WTC11 (cell line): Measurements from ENCODE around the gene WRAP73. TPM values are rescaled to one million over a fixed set of nuclear protein-coding genes. Genes with fewer than 3 reads are reported as not detected.

Experiments
- ATAC-seq: fragments of 200-7000 bp; cut with Tn5 transposase; 2 replicates; pipeline ENCODE4 v1.10.0; 2021; ENCODE audit warnings: mild to moderate bottlenecking, moderate library complexity
- CTCF ChIA-PET: fragments of 300-600 bp; sonication (Branson Sonifier 250); formaldehyde crosslinking; loops from one replicate; lab custom pipeline; 2021; ENCODE audit warnings: antibody characterized with exemption; lab: Charles Lee
- POLR2A ChIA-PET: fragments of 350-600 bp; sonication (Branson Sonifier 250); formaldehyde crosslinking; loops from one replicate; lab custom pipeline; 2021; ENCODE audit warnings: antibody characterized with exemption; lab: Charles Lee
- DNase-seq: peaks from one replicate; pipeline ENCODE4 v3.0.0; 2021; ENCODE audit warnings: low spot score
- H3K27ac Mint-ChIP-seq: 2 replicates; pipeline ENCODE4 v1.8.0; 2021; ENCODE audit warnings: mixed read lengths
- H3K27me3 Mint-ChIP-seq: 2 replicates; pipeline ENCODE4 v1.8.0; 2021; ENCODE audit warnings: low read depth, mild to moderate bottlenecking, moderate library complexity, mixed read lengths
- H3K36me3 Mint-ChIP-seq: 2 replicates; pipeline ENCODE4 v1.8.0; 2021; ENCODE audit warnings: mixed read lengths
- H3K4me1 Mint-ChIP-seq: 2 replicates; pipeline ENCODE4 v1.8.0; 2022; ENCODE audit warnings: mixed read lengths
- H3K4me3 Mint-ChIP-seq: 2 replicates; pipeline ENCODE4 v1.8.0; 2021; ENCODE audit warnings: mild to moderate bottlenecking, moderate library complexity, mixed read lengths
- H3K9me3 Mint-ChIP-seq: 2 replicates; pipeline ENCODE4 v1.8.0; 2021; ENCODE audit warnings: mixed read lengths
- ELF4 ChIP-seq: sonication (generic); formaldehyde crosslinking; IDR thresholded peaks from 2 replicates; pipeline ENCODE4 v1.8.1; 2022; ENCODE audit warnings: low read depth, mild to moderate bottlenecking, moderate library complexity, missing genetic modification reagents
- FOXK1 ChIP-seq: sonication (generic); formaldehyde crosslinking; IDR thresholded peaks from 2 replicates; pipeline ENCODE4 v1.8.0; 2022; ENCODE audit warnings: mild to moderate bottlenecking, moderate library complexity, missing genetic modification reagents
- FOXP1 ChIP-seq: sonication (generic); formaldehyde crosslinking; IDR thresholded peaks from 2 replicates; pipeline ENCODE4 v1.8.0; 2022; ENCODE audit warnings: missing genetic modification reagents, mild to moderate bottlenecking, moderate library complexity, borderline replicate concordance
- GABPB1 ChIP-seq: sonication (generic); formaldehyde crosslinking; IDR thresholded peaks from 2 replicates; pipeline ENCODE4 v1.8.1; 2023; ENCODE audit warnings: mild to moderate bottlenecking, missing genetic modification reagents
- GTF2I ChIP-seq: fragments of 250-450 bp; sonication (Bioruptor Pico); conservative IDR thresholded peaks from 2 replicates; pipeline ENCODE4 v1.4.0; 2021; ENCODE audit warnings: mild to moderate bottlenecking
- IRF1 ChIP-seq: sonication (generic); formaldehyde crosslinking; IDR thresholded peaks from 2 replicates; pipeline ENCODE4 v1.8.0; 2023; ENCODE audit warnings: missing genetic modification reagents
- JAZF1 ChIP-seq: fragments of 250-450 bp; sonication (Bioruptor Pico); IDR thresholded peaks from 2 replicates; pipeline ENCODE4 v1.9.0; 2021; ENCODE audit warnings: moderate library complexity, mild to moderate bottlenecking, inconsistent platforms
- KAT7 ChIP-seq: sonication (generic); formaldehyde crosslinking; IDR thresholded peaks from 2 replicates; pipeline ENCODE4 v1.8.1; 2023; ENCODE audit warnings: missing genetic modification reagents, mild to moderate bottlenecking, borderline replicate concordance
- MXD4 ChIP-seq: fragments of 250-450 bp; sonication (Bioruptor Pico); IDR thresholded peaks from 2 replicates; pipeline ENCODE4 v1.8.0; 2021; ENCODE audit warnings: mild to moderate bottlenecking, moderate library complexity, borderline replicate concordance
- NFATC4 ChIP-seq: fragments of 250-450 bp; sonication (Bioruptor Pico); IDR thresholded peaks from 2 replicates; pipeline ENCODE4 v1.9.0; 2021; ENCODE audit warnings: mild to moderate bottlenecking
- NR3C1 ChIP-seq: sonication (generic); formaldehyde crosslinking; conservative IDR thresholded peaks from 2 replicates; pipeline ENCODE4 v1.8.1; 2023; ENCODE audit warnings: low read depth, mild to moderate bottlenecking, missing genetic modification reagents
- RELA ChIP-seq: sonication (generic); formaldehyde crosslinking; IDR thresholded peaks from 2 replicates; pipeline ENCODE4 v1.8.1; 2022; ENCODE audit warnings: missing genetic modification reagents, mild to moderate bottlenecking, borderline replicate concordance
- RORB ChIP-seq: fragments of 250-450 bp; sonication (Bioruptor Pico); IDR thresholded peaks from 2 replicates; pipeline ENCODE4 v1.9.0; 2021; ENCODE audit warnings: mild to moderate bottlenecking
- SMAD3 ChIP-seq: sonication (generic); formaldehyde crosslinking; IDR thresholded peaks from 2 replicates; pipeline ENCODE4 v1.8.0; 2022; ENCODE audit warnings: missing genetic modification reagents, mild to moderate bottlenecking, borderline replicate concordance
- SOX15 ChIP-seq: fragments of 250-450 bp; sonication (Bioruptor Pico); IDR thresholded peaks from 2 replicates; pipeline ENCODE4 v1.9.0; 2021; ENCODE audit warnings: mild to moderate bottlenecking
- TCF7 ChIP-seq: sonication (generic); formaldehyde crosslinking; IDR thresholded peaks from 2 replicates; pipeline ENCODE4 v1.8.0; 2022; ENCODE audit warnings: mild to moderate bottlenecking, low read depth, missing genetic modification reagents, moderate library complexity
- ZBTB21 ChIP-seq: sonication (generic); formaldehyde crosslinking; IDR thresholded peaks from 2 replicates; pipeline ENCODE4 v1.8.1; 2023; ENCODE audit warnings: mild to moderate bottlenecking, missing genetic modification reagents, borderline replicate concordance
- ZNF219 ChIP-seq: sonication (generic); formaldehyde crosslinking; IDR thresholded peaks from 2 replicates; pipeline ENCODE4 v1.8.0; 2023; ENCODE audit warnings: missing genetic modification reagents, mild to moderate bottlenecking, borderline replicate concordance
- ZNF281 ChIP-seq: sonication (generic); formaldehyde crosslinking; IDR thresholded peaks from 2 replicates; pipeline ENCODE4 v1.8.0; 2023; ENCODE audit warnings: mild to moderate bottlenecking, missing genetic modification reagents
- ZNF396 ChIP-seq: fragments of 250-450 bp; sonication (Bioruptor Pico); IDR thresholded peaks from 2 replicates; pipeline ENCODE4 v1.8.0; 2021; ENCODE audit warnings: mild to moderate bottlenecking, moderate library complexity, borderline replicate concordance
- ZNF671 ChIP-seq: fragments of 250-450 bp; sonication (Bioruptor Pico); IDR thresholded peaks from 2 replicates; pipeline ENCODE4 v1.8.0; 2021; ENCODE audit warnings: mild to moderate bottlenecking
- ZSCAN18 ChIP-seq: fragments of 250-450 bp; sonication (Bioruptor Pico); IDR thresholded peaks from 2 replicates; pipeline ENCODE4 v2.1.2; 2022; ENCODE audit warnings: mild to moderate bottlenecking, moderate library complexity
- total RNA-seq: library from RNA; stranded (reverse); gene quantifications from 3 replicates; pipeline ENCODE4 v1.2.3, GENCODE V29; 2021
- TF ChIP-seq, protein P1 (sequence below): fragments of 250-450 bp; sonication (Bioruptor Pico); IDR thresholded peaks from 2 replicates; pipeline ENCODE4 v1.8.0; 2021; ENCODE audit warnings: mild to moderate bottlenecking
- TF ChIP-seq, protein P2 (sequence below): sonication (generic); formaldehyde crosslinking; IDR thresholded peaks from 2 replicates; pipeline ENCODE4 v1.8.1; 2022; ENCODE audit warnings: low read depth, missing genetic modification reagents, borderline replicate concordance
- TF ChIP-seq, protein P3 (sequence below): fragments of 250-450 bp; sonication (Bioruptor Pico); IDR thresholded peaks from 2 replicates; pipeline ENCODE4 v1.9.0; 2021; ENCODE audit warnings: mild to moderate bottlenecking
- TF ChIP-seq, protein P4 (sequence below): sonication (generic); formaldehyde crosslinking; IDR thresholded peaks from 2 replicates; pipeline ENCODE4 v1.8.1; 2023; ENCODE audit warnings: mild to moderate bottlenecking, moderate library complexity, missing genetic modification reagents

Gene WRAP73
- total RNA-seq, 1 experiment from 2014 or later, result 39.2 TPM

DNA sequence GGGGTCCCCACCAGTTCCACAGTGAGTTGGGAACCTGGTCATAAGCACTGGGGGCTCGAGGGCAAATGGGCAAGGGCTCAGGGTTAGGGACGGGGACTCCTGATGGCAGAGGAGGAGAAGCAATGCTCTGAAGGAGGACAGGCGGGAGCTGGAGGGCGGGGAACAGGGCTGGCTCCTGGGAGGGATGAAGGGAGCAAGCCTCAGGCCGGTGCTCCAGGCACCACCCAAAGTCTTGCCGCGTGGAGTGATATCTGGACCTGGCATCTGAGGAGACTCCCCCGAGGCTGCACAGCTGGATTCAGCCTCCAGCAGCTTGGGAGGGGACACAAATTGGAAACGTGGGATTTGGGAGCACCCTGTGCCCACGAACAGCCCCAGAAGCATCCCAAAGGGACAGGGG, 49.5 kb downstream of the WRAP73 start:
- POLR2A ChIA-PET, result no interaction called here
- DNase-seq, result no peak
- no peaks in the 10 kb centered on the region for H3K27me3 Mint-ChIP-seq
- H3K27ac Mint-ChIP-seq, result no peak overlapping the region
- no peak overlapping the region for H3K4me3 Mint-ChIP-seq
- CTCF ChIA-PET, result interaction anchor here (0.9 to 2.0 kb wide), 5 partner anchors 9 to 169 kb away, joined by 3 to 8 read pairs (median 3); no protein-coding TSS in a partner anchor
- ATAC-seq, result no peak
- H3K4me1 Mint-ChIP-seq, result peaks cover 16% of the 10 kb centered on the region
- no peaks in the 10 kb centered on the region for H3K9me3 Mint-ChIP-seq
- TF ChIP-seq, protein P1, sequence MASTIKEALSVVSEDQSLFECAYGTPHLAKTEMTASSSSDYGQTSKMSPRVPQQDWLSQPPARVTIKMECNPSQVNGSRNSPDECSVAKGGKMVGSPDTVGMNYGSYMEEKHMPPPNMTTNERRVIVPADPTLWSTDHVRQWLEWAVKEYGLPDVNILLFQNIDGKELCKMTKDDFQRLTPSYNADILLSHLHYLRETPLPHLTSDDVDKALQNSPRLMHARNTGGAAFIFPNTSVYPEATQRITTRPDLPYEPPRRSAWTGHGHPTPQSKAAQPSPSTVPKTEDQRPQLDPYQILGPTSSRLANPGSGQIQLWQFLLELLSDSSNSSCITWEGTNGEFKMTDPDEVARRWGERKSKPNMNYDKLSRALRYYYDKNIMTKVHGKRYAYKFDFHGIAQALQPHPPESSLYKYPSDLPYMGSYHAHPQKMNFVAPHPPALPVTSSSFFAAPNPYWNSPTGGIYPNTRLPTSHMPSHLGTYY, result no peak
- no peak for TF ChIP-seq ZSCAN18 (CRISPR knock-in tag)
- TF ChIP-seq RELA, result no peak
- TF ChIP-seq NFATC4 (CRISPR knock-in tag), result no peak
- no peak for TF ChIP-seq FOXK1 (CRISPR knock-in tag)
- no peak for TF ChIP-seq GABPB1 (CRISPR knock-in tag)
- no peak for TF ChIP-seq ZNF671 (CRISPR knock-in tag)
- no peak for TF ChIP-seq ZNF396 (CRISPR knock-in tag)
- TF ChIP-seq FOXP1 (CRISPR knock-in tag), result no peak
- no peak for TF ChIP-seq KAT7 (CRISPR knock-in tag)
- TF ChIP-seq GTF2I (CRISPR knock-in tag), result no peak
- no peak for TF ChIP-seq ZNF281 (CRISPR knock-in tag)
- TF ChIP-seq TCF7 (CRISPR knock-in tag), result no peak
- TF ChIP-seq SMAD3 (CRISPR knock-in tag), result no peak
- no peak for TF ChIP-seq RORB (CRISPR knock-in tag)
- TF ChIP-seq ZNF219 (CRISPR knock-in tag), result no peak
- TF ChIP-seq NR3C1, result no peak
- TF ChIP-seq, protein P2, sequence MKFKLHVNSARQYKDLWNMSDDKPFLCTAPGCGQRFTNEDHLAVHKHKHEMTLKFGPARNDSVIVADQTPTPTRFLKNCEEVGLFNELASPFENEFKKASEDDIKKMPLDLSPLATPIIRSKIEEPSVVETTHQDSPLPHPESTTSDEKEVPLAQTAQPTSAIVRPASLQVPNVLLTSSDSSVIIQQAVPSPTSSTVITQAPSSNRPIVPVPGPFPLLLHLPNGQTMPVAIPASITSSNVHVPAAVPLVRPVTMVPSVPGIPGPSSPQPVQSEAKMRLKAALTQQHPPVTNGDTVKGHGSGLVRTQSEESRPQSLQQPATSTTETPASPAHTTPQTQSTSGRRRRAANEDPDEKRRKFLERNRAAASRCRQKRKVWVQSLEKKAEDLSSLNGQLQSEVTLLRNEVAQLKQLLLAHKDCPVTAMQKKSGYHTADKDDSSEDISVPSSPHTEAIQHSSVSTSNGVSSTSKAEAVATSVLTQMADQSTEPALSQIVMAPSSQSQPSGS (CRISPR knock-in tag), result no peak
- TF ChIP-seq JAZF1, result no peak
- TF ChIP-seq, all 79 proteins: peak for 0
- H3K36me3 Mint-ChIP-seq, result no peaks in the 10 kb centered on the region

DNA sequence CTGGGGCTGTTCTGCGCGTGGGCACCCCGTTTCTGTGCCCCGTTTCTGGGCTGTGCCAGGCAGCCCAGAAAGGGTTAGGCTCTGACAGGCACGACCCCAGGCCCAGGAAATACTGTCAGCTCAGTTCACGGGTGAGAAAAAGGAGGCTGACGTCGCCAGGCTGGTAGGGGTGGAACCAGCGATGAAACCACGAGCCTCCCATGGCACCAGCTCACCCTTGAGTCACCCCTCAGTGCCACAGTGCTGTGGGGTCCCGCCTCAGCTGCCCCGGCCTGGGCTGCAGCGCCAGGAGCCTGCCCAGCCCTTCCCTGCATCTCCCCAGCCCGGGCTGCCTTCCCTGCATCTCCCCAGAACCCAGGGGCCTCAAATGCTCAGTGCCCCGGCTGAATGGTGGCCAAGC, 50.1 kb downstream of the WRAP73 start:
- TF ChIP-seq NFATC4 (CRISPR knock-in tag) (no peak), IRF1 (CRISPR knock-in tag) (no peak), ELF4 (no peak), MXD4 (no peak), SOX15 (CRISPR knock-in tag) (no peak), ZBTB21 (CRISPR knock-in tag) (no peak), NR3C1 (no peak), SMAD3 (CRISPR knock-in tag) (no peak)
- TF ChIP-seq, protein P3, sequence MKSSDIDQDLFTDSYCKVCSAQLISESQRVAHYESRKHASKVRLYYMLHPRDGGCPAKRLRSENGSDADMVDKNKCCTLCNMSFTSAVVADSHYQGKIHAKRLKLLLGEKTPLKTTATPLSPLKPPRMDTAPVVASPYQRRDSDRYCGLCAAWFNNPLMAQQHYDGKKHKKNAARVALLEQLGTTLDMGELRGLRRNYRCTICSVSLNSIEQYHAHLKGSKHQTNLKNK (CRISPR knock-in tag), result no peak
- TF ChIP-seq, protein P4, sequence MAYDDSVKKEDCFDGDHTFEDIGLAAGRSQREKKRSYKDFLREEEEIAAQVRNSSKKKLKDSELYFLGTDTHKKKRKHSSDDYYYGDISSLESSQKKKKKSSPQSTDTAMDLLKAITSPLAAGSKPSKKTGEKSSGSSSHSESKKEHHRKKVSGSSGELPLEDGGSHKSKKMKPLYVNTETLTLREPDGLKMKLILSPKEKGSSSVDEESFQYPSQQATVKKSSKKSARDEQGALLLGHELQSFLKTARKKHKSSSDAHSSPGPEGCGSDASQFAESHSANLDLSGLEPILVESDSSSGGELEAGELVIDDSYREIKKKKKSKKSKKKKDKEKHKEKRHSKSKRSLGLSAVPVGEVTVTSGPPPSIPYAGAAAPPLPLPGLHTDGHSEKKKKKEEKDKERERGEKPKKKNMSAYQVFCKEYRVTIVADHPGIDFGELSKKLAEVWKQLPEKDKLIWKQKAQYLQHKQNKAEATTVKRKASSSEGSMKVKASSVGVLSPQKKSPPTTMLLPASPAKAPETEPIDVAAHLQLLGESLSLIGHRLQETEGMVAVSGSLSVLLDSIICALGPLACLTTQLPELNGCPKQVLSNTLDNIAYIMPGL (CRISPR knock-in tag), result no peak
- H3K9me3 Mint-ChIP-seq, result no peaks in the 10 kb centered on the region
- no peak for ATAC-seq
- H3K27ac Mint-ChIP-seq, result no peak overlapping the region
- H3K36me3 Mint-ChIP-seq, result no peaks in the 10 kb centered on the region
- CTCF ChIA-PET, result interaction anchor here (0.8 to 3.0 kb wide), 8 partner anchors 9 to 168 kb away, joined by 3 to 16 read pairs (median 4); partner anchors contain the start of gene MEGF6
- POLR2A ChIA-PET, result no interaction called here
- H3K27me3 Mint-ChIP-seq, result no peaks in the 10 kb centered on the region
- peaks cover 16% of the 10 kb centered on the region for H3K4me1 Mint-ChIP-seq
- no peak overlapping the region for H3K4me3 Mint-ChIP-seq
- DNase-seq, result no peak
